GM12872 (cell line): ENCODE results near the gene TBC1D4.

Experiments
- CTCF ChIP-seq: IDR thresholded peaks from 3 replicates; pipeline ENCODE4 v1.5.1; 2011; ENCODE audit warnings: low read depth, mild to moderate bottlenecking, low read length, moderate library complexity; ENCODE audit not compliant: insufficient read depth

The TBC1D4 gene

DNA sequence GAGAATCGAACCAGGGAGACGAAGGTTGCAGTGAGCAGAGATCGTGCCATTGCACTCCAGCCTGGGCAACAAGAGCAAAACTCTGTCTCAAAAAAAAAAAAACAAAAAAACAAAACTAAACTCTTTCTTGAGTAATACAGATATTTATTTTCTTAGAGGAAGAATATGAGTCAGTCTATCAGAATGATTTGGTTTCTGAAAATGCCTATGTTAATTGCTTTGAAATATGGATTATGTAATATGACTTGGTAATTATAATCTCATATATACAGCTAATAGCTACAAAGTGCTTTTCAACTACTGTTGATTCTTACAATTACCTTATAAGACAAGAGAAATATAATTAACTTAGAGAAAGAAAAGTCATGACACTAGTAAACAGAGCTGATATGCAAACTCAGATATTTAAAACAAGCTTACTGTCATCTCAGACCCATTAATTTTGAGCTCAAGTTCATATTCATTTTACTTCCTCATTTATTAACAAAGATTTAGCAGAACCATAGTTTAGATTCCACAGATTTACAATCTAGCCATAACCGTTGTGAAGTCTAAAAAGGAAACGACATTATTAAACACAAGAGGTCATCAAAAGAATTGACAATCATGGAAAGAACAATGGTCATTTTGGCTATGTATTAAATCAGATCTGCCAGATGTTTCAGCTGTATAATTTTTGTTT is 88.0 kb downstream of the TBC1D4 start:
- no peak for TF ChIP-seq CTCF

GRCh38 chr13:75391432-75392100 is 90.4 kb downstream of the TBC1D4 start:
- no peak for TF ChIP-seq CTCF

GRCh38 chr13:75390229-75390628 is 91.7 kb downstream of the TBC1D4 start:
- TF ChIP-seq CTCF = no peak

- no peak for TF ChIP-seq CTCF
These were observed 96.3 kb downstream of the TBC1D4 start for GRCh38 chr13:75385708-75386083.

- TF ChIP-seq CTCF = no peak
These were observed 96.9 kb downstream of the TBC1D4 start for GRCh38 chr13:75384879-75385707.

DNA sequence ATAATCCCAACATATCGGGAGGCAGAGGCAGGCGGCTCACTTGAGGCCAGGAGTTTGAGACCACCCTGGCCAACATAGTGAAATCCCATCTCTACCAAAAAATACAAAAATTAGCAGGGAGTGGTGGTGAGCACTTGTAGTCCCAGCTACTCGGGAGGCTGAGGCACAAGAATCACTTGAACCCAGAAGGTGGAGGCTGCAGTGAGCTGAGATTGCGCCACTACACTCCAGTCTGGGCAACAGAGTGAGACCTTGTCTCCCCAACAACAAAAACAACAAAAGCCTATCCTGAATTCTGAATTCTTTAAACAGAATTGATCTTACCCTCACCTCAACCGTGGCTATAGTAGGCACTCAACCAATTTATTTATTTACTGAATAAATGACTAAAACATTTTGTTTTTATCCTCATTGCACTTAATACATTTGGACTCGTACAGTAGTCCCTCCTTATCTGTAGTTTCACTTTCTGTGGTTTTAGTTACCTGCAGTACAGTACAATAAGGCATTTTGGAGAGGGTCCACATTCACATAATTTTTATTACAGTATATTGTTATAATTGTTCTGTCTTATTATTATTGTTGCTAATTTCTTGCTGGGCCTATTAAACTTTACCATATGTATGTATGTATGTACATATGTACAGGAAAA is 98.8 kb downstream of the TBC1D4 start:
- TF ChIP-seq CTCF = no peak

- no peak for TF ChIP-seq CTCF
These were observed 103.7 kb downstream of the TBC1D4 start for GRCh38 chr13:75378301-75378700.
